NOMO-1 treated with dmso at 0.1 percent for 144 hours (cell line): Measurements from ENCODE around the gene FAM131A.

ENCODE experiments used
- DNase-seq: peaks from one replicate; lab custom pipeline; 2025; ENCODE audit not compliant: unreplicated experiment; lab: John Stamatoyannopoulos, UW

FAM131A gene

GRCh38 chr3:184388936-184389230 lies 51.5 kb downstream of the FAM131A start:
- no peak for DNase-seq

GRCh38 chr3:184389384-184389783 lies 52.0 kb downstream of the FAM131A start:
- no peak for DNase-seq

GRCh38 chr3:184389935-184390528 lies 52.6 kb downstream of the FAM131A start:
- DNase-seq: no peak

GRCh38 chr3:184391266-184391665 lies 53.9 kb downstream of the FAM131A start:
- no peak for DNase-seq

GRCh38 chr3:184395320-184395660 lies 57.9 kb downstream of the FAM131A start:
- DNase-seq: no peak
